Gastrocnemius medialis (tissue), 4 donors: ENCODE measurements around the gene KRT79. TPM values are rescaled to one million over a fixed set of nuclear protein-coding genes. Genes with fewer than 3 reads are reported as not detected.

Source experiments
- ATAC-seq, 2 donors: fragments of 150-250 bp; one replicate each; pipeline ENCODE4 v1.9.1; 2016
- DNase-seq, 2 donors: peaks; one replicate each; pipeline ENCODE4 v3.0.0-alpha.2; 2019
- H3K27ac ChIP-seq, 4 donors: fragments of 200-600 bp; sonication (generic); 1 replicate in 1 of 4; 2 replicates in 3 of 4; pipeline ENCODE4 v1.5.1; 2016 to 2018; ENCODE audit warnings: mild to moderate bottlenecking in 2 of 4, moderate library complexity in 1 of 4
- H3K27me3 ChIP-seq, 3 donors: fragments of 200-600 bp; sonication (generic) in 2 of 3; 1 replicate in 1 of 3; 2 replicates in 2 of 3; pipeline versions ENCODE4 v1.5.1 to v1.6.0; 2016 to 2019; ENCODE audit warnings: mild to moderate bottlenecking in 1 of 3, moderate library complexity in 1 of 3
- H3K36me3 ChIP-seq, 2 donors: fragments of 200-600 bp; sonication (generic) in 1 of 2; one replicate each; pipeline ENCODE4 v1.5.1; 2017 to 2018
- H3K4me1 ChIP-seq, 2 donors: fragments of 200-600 bp; sonication (generic) in 1 of 2; one replicate each; pipeline ENCODE4 v1.5.1; 2016 to 2017; ENCODE audit warnings: mild to moderate bottlenecking in 2 of 2
- H3K4me3 ChIP-seq, 4 donors: fragments of 200-600 bp; sonication (generic) in 3 of 4; 1 replicate in 1 of 4; 2 replicates in 3 of 4; pipeline ENCODE4 v1.5.1; 2016 to 2019; ENCODE audit warnings: mild to moderate bottlenecking in 2 of 4
- H3K9me3 ChIP-seq, 3 donors: fragments of 200-600 bp; sonication (generic) in 2 of 3; 1 replicate in 1 of 3; 2 replicates in 2 of 3; pipeline ENCODE4 v1.5.1; 2016 to 2019
- POLR2A ChIP-seq, 2 donors: fragments of 450-650 bp; IDR thresholded peaks; one replicate each; pipeline ENCODE4 v1.6.1; 2017; ENCODE audit warnings: antibody characterized with exemption in 2 of 2, mild to moderate bottlenecking in 2 of 2, moderate library complexity in 2 of 2
- in situ Hi-C, 4 donors: fragments of 200-750 bp; cut with MboI; loops; one replicate each; pipeline versions ENCODE4 v1.15.0 to v1.8.0; 2017; ENCODE audit warnings: low sequenced_read_pairs in 4 of 4
- intact Hi-C: fragments of 100-400 bp; cut with DNase I; formaldehyde crosslinking; loops from one replicate; pipeline ENCODE4 v1.15.1; 2023; ENCODE audit warnings: low total_unique reads
- total RNA-seq, 4 donors: library from RNA; depleted of rRNA; stranded (reverse); fragments of >200 nt; gene quantifications; one replicate each; pipeline versions ENCODE4 v1.1.0 to v1.2.3, GENCODE V29; 2016
- TF ChIP-seq, protein P1 (sequence below), 5 experiments: fragments of 450-650 bp in 3 of 5; fragments of 200-600 bp in 2 of 5; sonication (generic) in 2 of 5; IDR thresholded peaks in 4 of 5; conservative IDR thresholded peaks in 1 of 5; 1 replicate in 4 of 5; 2 replicates in 1 of 5; pipeline ENCODE4 v1.5.1; 2016 to 2019; ENCODE audit warnings: antibody characterized with exemption in 5 of 5, mild to moderate bottlenecking in 3 of 5, moderate library complexity in 3 of 5

Gene KRT79
- total RNA-seq, 4 donors from 2014 or later, result not detected

DNA sequence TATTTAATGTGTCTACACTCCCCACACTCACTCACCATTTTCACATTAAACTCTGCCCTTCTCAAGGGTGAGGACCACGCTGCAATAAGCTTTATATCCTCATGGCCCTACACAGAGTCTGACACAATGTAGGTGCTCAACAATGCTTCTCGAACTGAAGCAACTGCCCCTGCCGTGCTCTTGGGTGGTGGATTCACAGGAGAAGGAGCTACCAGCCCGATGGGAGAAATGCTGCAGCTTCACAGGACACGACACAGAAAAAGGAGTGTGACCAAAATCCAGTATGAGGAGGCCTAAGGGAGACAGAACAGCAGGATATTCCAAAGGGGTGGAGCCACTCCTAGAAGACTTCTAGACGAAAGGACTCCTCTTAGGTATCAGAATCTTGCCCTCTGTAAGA is 31.7 kb downstream of the KRT79 start:
- DNase-seq (no peak), ATAC-seq (no peak)
- Histone ChIP-seq H3K4me1 (no peaks in the 10 kb centered on the region), H3K27ac (no peak overlapping the region), H3K36me3 (no peaks in the 10 kb centered on the region), H3K4me3 (no peak overlapping the region), H3K9me3 (no peaks in the 10 kb centered on the region), H3K27me3 (no peaks in the 10 kb centered on the region)
- no peak for TF ChIP-seq POLR2A (IDR thresholded peaks at IDR 0.05)
- TF ChIP-seq, protein P1, sequence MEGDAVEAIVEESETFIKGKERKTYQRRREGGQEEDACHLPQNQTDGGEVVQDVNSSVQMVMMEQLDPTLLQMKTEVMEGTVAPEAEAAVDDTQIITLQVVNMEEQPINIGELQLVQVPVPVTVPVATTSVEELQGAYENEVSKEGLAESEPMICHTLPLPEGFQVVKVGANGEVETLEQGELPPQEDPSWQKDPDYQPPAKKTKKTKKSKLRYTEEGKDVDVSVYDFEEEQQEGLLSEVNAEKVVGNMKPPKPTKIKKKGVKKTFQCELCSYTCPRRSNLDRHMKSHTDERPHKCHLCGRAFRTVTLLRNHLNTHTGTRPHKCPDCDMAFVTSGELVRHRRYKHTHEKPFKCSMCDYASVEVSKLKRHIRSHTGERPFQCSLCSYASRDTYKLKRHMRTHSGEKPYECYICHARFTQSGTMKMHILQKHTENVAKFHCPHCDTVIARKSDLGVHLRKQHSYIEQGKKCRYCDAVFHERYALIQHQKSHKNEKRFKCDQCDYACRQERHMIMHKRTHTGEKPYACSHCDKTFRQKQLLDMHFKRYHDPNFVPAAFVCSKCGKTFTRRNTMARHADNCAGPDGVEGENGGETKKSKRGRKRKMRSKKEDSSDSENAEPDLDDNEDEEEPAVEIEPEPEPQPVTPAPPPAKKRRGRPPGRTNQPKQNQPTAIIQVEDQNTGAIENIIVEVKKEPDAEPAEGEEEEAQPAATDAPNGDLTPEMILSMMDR (IDR thresholded peaks at IDR 0.05 in 4 of 5, conservative IDR thresholded peaks at IDR 0.05 in 1 of 5), result no peak
- in situ Hi-C loops, result no loop called here
- intact Hi-C loops, result no loop called here

DNA sequence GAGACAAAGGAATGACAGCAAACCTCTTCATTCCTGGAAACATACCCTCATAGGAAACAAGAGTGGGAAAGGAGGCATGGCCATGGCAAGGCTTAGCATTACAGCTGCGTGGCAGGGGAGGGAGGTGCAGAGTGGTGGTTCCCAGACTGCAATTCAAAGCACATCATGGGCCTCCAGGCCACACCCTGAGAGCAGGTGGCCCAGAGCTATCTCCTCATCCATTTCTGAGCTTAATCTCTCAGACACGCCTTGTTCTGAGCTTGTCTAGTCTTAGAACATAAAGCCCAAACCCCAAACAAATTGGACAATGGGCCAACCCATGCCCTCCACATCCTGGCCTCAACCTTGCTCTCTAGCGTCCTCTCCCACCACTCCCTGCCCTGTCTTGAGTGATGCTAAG is 32.3 kb downstream of the KRT79 start:
- intact Hi-C loops (no loop called here), in situ Hi-C loops (no loop called here)
- no peaks in the 10 kb centered on the region for H3K4me1 ChIP-seq
- H3K36me3 ChIP-seq, result no peaks in the 10 kb centered on the region
- H3K27me3 ChIP-seq, result no peaks in the 10 kb centered on the region
- ATAC-seq (no peak), DNase-seq (no peak)
- no peak overlapping the region for H3K27ac ChIP-seq
- TF ChIP-seq POLR2A (IDR thresholded peaks at IDR 0.05), result no peak
- TF ChIP-seq, protein P1 (IDR thresholded peaks at IDR 0.05 in 4 of 5, conservative IDR thresholded peaks at IDR 0.05 in 1 of 5), result no peak
- H3K9me3 ChIP-seq, result no peaks in the 10 kb centered on the region
- H3K4me3 ChIP-seq, result no peak overlapping the region

DNA sequence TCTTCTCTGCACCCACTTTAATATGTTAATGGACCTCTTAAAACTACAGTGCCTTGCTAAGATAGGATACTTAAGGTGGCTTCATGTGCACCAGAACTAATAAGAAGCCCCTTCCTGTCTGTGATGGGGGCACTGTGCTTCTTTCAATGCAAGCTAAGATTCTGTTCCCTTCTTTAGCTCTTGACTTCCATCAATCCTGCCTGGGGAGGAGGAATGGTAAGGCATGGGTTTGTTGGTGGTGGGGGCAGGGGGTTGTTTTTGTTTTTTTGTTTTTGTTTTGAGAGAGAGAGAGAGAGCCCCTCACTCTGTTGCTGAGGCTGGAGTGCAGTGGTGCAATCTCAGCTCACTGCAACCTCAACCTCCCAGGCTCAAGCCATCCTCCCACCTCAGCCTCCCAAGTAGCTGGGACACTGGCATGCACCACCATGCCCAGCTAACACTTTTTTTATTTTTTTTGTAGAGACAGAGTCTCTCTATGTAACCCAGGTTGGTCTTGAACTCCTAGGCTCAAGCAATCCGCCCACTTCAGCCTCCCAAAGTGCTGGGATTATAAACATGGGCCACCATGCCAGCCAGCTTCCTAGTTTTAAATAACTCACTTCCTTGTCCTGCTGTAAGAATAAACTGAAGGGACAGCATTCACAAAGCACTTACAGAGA is 33.7 kb downstream of the KRT79 start:
- Histone ChIP-seq H3K4me1 (no peaks in the 10 kb centered on the region), H3K27ac (no peak overlapping the region), H3K4me3 (no peak overlapping the region), H3K36me3 (no peaks in the 10 kb centered on the region), H3K27me3 (no peaks in the 10 kb centered on the region), H3K9me3 (no peaks in the 10 kb centered on the region)
- in situ Hi-C loops, result no loop called here
- ATAC-seq (no peak), DNase-seq (no peak)
- intact Hi-C loops, result no loop called here
- TF ChIP-seq POLR2A (IDR thresholded peaks at IDR 0.05), result no peak
- TF ChIP-seq, protein P1 (IDR thresholded peaks at IDR 0.05 in 4 of 5, conservative IDR thresholded peaks at IDR 0.05 in 1 of 5), result no peak

DNA sequence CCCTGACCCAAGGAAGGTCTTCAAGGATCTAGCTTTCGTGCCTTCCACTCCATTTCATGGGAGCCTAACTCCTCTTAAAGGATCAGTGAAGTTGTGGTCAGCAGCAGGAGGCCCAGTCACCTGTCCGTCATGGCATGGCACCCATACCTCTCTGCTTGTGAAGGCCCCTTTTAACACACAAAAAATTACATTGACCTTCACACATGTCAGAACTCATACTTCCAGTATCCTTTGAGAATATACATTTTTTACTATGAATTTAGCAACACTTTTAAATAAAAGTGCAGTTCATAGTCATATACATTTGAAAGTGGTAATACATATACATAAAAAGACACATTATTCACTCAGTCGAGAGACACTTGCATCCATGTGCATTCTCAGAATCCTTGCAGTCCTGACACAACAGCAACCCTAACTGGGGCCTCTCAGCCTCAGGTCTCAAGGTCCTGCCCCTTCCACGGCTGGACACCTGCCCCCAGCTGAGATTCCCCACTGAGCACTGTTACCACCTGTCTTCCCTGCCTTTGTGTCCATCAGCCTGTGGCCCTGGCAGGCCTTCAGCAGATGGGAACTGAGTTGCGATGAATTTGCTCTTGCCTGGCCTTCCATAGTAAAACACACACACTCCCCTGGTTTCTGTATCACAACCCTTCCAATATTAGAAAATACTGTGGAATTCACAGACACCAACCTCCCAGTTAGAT is 34.5 kb downstream of the KRT79 start:
- Histone ChIP-seq H3K4me3 (no peak overlapping the region), H3K4me1 (no peaks in the 10 kb centered on the region), H3K27ac (no peak overlapping the region), H3K27me3 (no peaks in the 10 kb centered on the region), H3K9me3 (no peaks in the 10 kb centered on the region), H3K36me3 (no peaks in the 10 kb centered on the region)
- DNase-seq, result no peak
- intact Hi-C loops, result no loop called here
- TF ChIP-seq, protein P1 (IDR thresholded peaks at IDR 0.05 in 4 of 5, conservative IDR thresholded peaks at IDR 0.05 in 1 of 5), result no peak
- no peak for TF ChIP-seq POLR2A (IDR thresholded peaks at IDR 0.05)
- in situ Hi-C loops, result no loop called here
- ATAC-seq, result no peak
